HepG2 (cell line): ENCODE measurements around the gene ZMYM3. TPM values are rescaled to one million over a fixed set of nuclear protein-coding genes. Genes with fewer than 3 reads are reported as not detected.

Source experiments
- BORCS8-MEF2B ChIP-seq: sonication (generic); formaldehyde crosslinking; IDR thresholded peaks from 2 replicates; pipeline ENCODE4 v1.8.0; 2022; ENCODE audit warnings: mild to moderate bottlenecking, missing genetic modification reagents
- CHD4 ChIP-seq: fragments of 200-600 bp; sonication (generic); IDR thresholded peaks from 2 replicates; pipeline ENCODE4 v1.7.0; 2017; ENCODE audit warnings: mild to moderate bottlenecking, low read length, borderline replicate concordance
- ELF3 ChIP-seq: IDR thresholded peaks from 2 replicates; pipeline ENCODE4 v1.6.1; 2016; ENCODE audit warnings: missing genetic modification reagents, missing compliant biosample characterization
- ETV5 ChIP-seq: IDR thresholded peaks from 2 replicates; pipeline ENCODE4 v1.6.1; 2018; ENCODE audit warnings: missing biosample characterization, missing genetic modification reagents, inconsistent platforms, borderline replicate concordance
- JUN ChIP-seq: sonication (generic); formaldehyde crosslinking; IDR thresholded peaks from 2 replicates; pipeline ENCODE4 v1.4.0; 2020; ENCODE audit warnings: mild to moderate bottlenecking, missing genetic modification reagents
- JUND ChIP-seq: sonication (generic); formaldehyde crosslinking; IDR thresholded peaks from 2 replicates; pipeline ENCODE4 v1.8.0; 2022; ENCODE audit warnings: mild to moderate bottlenecking, missing genetic modification reagents
- KLF11 ChIP-seq: IDR thresholded peaks from 2 replicates; pipeline ENCODE4 v1.6.1; 2016; ENCODE audit warnings: missing compliant biosample characterization
- KMT2A ChIP-seq: sonication (generic); formaldehyde crosslinking; IDR thresholded peaks from 2 replicates; pipeline ENCODE4 v1.4.0; 2020; ENCODE audit warnings: missing genetic modification reagents
- NFATC3 ChIP-seq: sonication (generic); formaldehyde crosslinking; IDR thresholded peaks from 2 replicates; pipeline ENCODE4 v1.5.1; 2020; ENCODE audit warnings: mild to moderate bottlenecking, missing genetic modification reagents
- NPAS2 ChIP-seq: sonication (generic); formaldehyde crosslinking; IDR thresholded peaks from 2 replicates; pipeline ENCODE4 v1.8.0; 2022; ENCODE audit warnings: mild to moderate bottlenecking, missing genetic modification reagents, borderline replicate concordance
- PHF20 ChIP-seq: sonication (generic); formaldehyde crosslinking; IDR thresholded peaks from 2 replicates; pipeline ENCODE4 v1.5.0; 2020; ENCODE audit warnings: mild to moderate bottlenecking, missing genetic modification reagents
- SMARCE1 ChIP-seq: fragments of 450-650 bp; IDR thresholded peaks from 2 replicates; pipeline ENCODE4 v1.6.1; 2017; ENCODE audit warnings: borderline replicate concordance
- SOX13 ChIP-seq, 3 experiments: fragments of 450-650 bp in 1 of 3; sonication (generic) in 1 of 3; formaldehyde crosslinking in 1 of 3; IDR thresholded peaks in 2 of 3; conservative IDR thresholded peaks in 1 of 3; 2 replicates each; pipeline versions ENCODE4 v1.5.0 to v1.6.1; 2016 to 2020; ENCODE audit warnings: antibody characterized with exemption in 1 of 3, mild to moderate bottlenecking in 1 of 3, missing compliant biosample characterization in 1 of 3, missing genetic modification reagents in 1 of 3, moderate library complexity in 1 of 3
- ZFP62 ChIP-seq: sonication (generic); formaldehyde crosslinking; IDR thresholded peaks from 2 replicates; pipeline ENCODE4 v1.4.0; 2020; ENCODE audit warnings: missing genetic modification reagents
- ZKSCAN5 ChIP-seq: sonication (generic); formaldehyde crosslinking; IDR thresholded peaks from 2 replicates; pipeline ENCODE4 v1.5.1; 2020; ENCODE audit warnings: mild to moderate bottlenecking, missing genetic modification reagents
- ZNF530 ChIP-seq: sonication (generic); formaldehyde crosslinking; IDR thresholded peaks from 2 replicates; pipeline ENCODE4 v1.5.0; 2020; ENCODE audit warnings: low read depth, mild to moderate bottlenecking, missing genetic modification reagents
- ZNF607 ChIP-seq: sonication (generic); formaldehyde crosslinking; IDR thresholded peaks from 2 replicates; pipeline ENCODE4 v1.5.1; 2020; ENCODE audit warnings: missing genetic modification reagents, mild to moderate bottlenecking, borderline replicate concordance
- ZNF709 ChIP-seq: sonication (generic); formaldehyde crosslinking; IDR thresholded peaks from 2 replicates; pipeline ENCODE4 v1.5.0; 2020; ENCODE audit warnings: mild to moderate bottlenecking, missing genetic modification reagents
- ZNF772 ChIP-seq: sonication (generic); formaldehyde crosslinking; IDR thresholded peaks from 2 replicates; pipeline ENCODE4 v1.5.0; 2020; ENCODE audit warnings: mild to moderate bottlenecking, missing genetic modification reagents
- ZNF773 ChIP-seq: sonication (generic); formaldehyde crosslinking; IDR thresholded peaks from 2 replicates; pipeline ENCODE4 v1.4.0; 2020; ENCODE audit warnings: missing genetic modification reagents, borderline replicate concordance
- ZNF790 ChIP-seq: sonication (generic); formaldehyde crosslinking; IDR thresholded peaks from 2 replicates; pipeline ENCODE4 v1.8.0; 2022; ENCODE audit warnings: missing genetic modification reagents, mild to moderate bottlenecking, borderline replicate concordance
- ZSCAN21 ChIP-seq: sonication (generic); formaldehyde crosslinking; IDR thresholded peaks from 2 replicates; pipeline ENCODE4 v1.8.0; 2022; ENCODE audit warnings: mild to moderate bottlenecking, missing genetic modification reagents, moderate library complexity, borderline replicate concordance
- polyA plus RNA-seq, 8 experiments: library from polyadenylated mRNA; depleted of rRNA in 3 of 8; stranded (reverse) in 7 of 8; unstranded in 1 of 8; fragments of >200 nt; fragmentation: Illumina TruSeq in 4 of 8; extraction: Trizol in 4 of 8; gene quantifications; 2 replicates each; pipeline versions ENCODE4 v1.2.1 to v1.2.3, GENCODE V29; 2011 to 2016; ENCODE audit warnings: low read depth in 4 of 8, missing spikeins in 1 of 8, mixed read lengths in 1 of 8; ENCODE audit not compliant: insufficient read depth in 1 of 8
- total RNA-seq, 5 experiments: library from RNA; depleted of rRNA; stranded (reverse); fragments of >200 nt; fragmentation: Illumina TruSeq; extraction: Trizol; gene quantifications; 2 replicates each; pipeline ENCODE4 v1.2.3, GENCODE V29; 2016; ENCODE audit warnings: low read depth in 1 of 5
- TF ChIP-seq, protein P1 (sequence below): sonication (generic); formaldehyde crosslinking; IDR thresholded peaks from 2 replicates; pipeline ENCODE4 v1.9.0; 2021; ENCODE audit warnings: missing genetic modification reagents, borderline replicate concordance
- TF ChIP-seq, protein P2 (sequence below): sonication (generic); formaldehyde crosslinking; IDR thresholded peaks from 2 replicates; pipeline ENCODE4 v1.4.0; 2020; ENCODE audit warnings: low read depth, mild to moderate bottlenecking, missing genetic modification reagents
- TF ChIP-seq, protein P3 (sequence below): sonication (generic); formaldehyde crosslinking; IDR thresholded peaks from 2 replicates; pipeline ENCODE4 v1.5.1; 2020; ENCODE audit warnings: missing genetic modification reagents, mild to moderate bottlenecking, borderline replicate concordance
- TF ChIP-seq, protein P4 (sequence below): sonication (generic); formaldehyde crosslinking; IDR thresholded peaks from 2 replicates; pipeline ENCODE4 v1.5.0; 2020; ENCODE audit warnings: missing genetic modification reagents

Gene ZMYM3
- total and polyA plus RNA-seq, 2 of the 13 experiments (the other 11 are each of a cell fraction or from before 2014, with no cell fraction given), result 26.4 to 35.4 TPM

DNA sequence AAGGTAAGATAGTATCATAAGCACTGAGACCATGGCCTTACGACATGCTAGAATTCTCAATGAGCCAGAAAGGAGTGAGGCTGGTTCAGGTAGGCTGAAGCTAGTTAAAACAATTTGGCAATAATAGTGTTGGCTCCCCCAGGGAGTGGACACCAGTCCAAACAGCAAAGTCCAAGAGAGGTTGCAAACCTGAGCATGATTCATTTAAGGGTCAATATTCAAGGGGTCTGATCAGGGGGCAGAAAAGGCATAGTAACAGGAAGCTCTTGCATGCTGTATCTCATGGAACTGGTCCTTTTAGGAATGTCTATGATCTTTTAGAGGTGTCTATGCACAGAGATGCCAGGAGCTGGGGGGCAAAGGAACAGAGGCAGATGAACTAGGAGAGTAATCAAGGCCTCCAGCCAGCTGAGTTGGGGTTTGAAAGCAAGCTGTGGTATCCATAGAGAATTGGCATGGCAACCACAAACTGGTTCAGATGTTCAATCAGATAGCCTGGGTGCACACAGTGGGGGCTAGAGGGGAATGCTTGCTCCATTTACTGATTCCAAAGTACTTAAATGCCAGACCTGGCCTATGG is 25.8 kb downstream of the ZMYM3 start (continued):
- TF ChIP-seq, protein P1, sequence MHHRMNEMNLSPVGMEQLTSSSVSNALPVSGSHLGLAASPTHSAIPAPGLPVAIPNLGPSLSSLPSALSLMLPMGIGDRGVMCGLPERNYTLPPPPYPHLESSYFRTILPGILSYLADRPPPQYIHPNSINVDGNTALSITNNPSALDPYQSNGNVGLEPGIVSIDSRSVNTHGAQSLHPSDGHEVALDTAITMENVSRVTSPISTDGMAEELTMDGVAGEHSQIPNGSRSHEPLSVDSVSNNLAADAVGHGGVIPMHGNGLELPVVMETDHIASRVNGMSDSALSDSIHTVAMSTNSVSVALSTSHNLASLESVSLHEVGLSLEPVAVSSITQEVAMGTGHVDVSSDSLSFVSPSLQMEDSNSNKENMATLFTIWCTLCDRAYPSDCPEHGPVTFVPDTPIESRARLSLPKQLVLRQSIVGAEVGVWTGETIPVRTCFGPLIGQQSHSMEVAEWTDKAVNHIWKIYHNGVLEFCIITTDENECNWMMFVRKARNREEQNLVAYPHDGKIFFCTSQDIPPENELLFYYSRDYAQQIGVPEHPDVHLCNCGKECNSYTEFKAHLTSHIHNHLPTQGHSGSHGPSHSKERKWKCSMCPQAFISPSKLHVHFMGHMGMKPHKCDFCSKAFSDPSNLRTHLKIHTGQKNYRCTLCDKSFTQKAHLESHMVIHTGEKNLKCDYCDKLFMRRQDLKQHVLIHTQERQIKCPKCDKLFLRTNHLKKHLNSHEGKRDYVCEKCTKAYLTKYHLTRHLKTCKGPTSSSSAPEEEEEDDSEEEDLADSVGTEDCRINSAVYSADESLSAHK (CRISPR knock-in tag), result no peak
- TF ChIP-seq KLF11 (CRISPR knock-in tag) (no peak), ZNF709 (CRISPR knock-in tag) (no peak), ZNF773 (no peak), PHF20 (CRISPR knock-in tag) (no peak), ZNF530 (CRISPR knock-in tag) (no peak), ETV5 (peak; percentile 70; the same call in 1 of the 2 replicates), JUND (CRISPR knock-in tag) (peak; percentile 91), ZNF607 (CRISPR knock-in tag) (no peak), NPAS2 (CRISPR knock-in tag) (no peak), ZKSCAN5 (CRISPR knock-in tag) (peak; percentile 36; the same call in 1 of the 2 replicates), ZNF790 (CRISPR knock-in tag) (no peak), ZSCAN21 (CRISPR knock-in tag) (no peak), JUN (no peak), SMARCE1 (no peak), NFATC3 (no peak), ZFP62 (CRISPR knock-in tag) (no peak), KMT2A (CRISPR knock-in tag) (no peak), ELF3 (CRISPR knock-in tag) (peak; percentile 75), BORCS8-MEF2B (CRISPR knock-in tag) (no peak), ZNF772 (CRISPR knock-in tag) (no peak), SOX13 (IDR thresholded peaks at IDR 0.05) (peak; percentile 29; the same call in 1 of the 2 replicates), SOX13 (CRISPR knock-in tag; conservative IDR thresholded peaks at IDR 0.05 in 1 of 2, IDR thresholded peaks at IDR 0.05 in 1 of 2) (peak in 1 of 2 experiments; percentile 51; a peak in 1 of 4 replicates), CHD4 (no peak; the same call in 1 of the 2 replicates)
- TF ChIP-seq, protein P2, sequence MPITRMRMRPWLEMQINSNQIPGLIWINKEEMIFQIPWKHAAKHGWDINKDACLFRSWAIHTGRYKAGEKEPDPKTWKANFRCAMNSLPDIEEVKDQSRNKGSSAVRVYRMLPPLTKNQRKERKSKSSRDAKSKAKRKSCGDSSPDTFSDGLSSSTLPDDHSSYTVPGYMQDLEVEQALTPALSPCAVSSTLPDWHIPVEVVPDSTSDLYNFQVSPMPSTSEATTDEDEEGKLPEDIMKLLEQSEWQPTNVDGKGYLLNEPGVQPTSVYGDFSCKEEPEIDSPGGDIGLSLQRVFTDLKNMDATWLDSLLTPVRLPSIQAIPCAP (CRISPR knock-in tag), result no peak
- TF ChIP-seq, protein P3, sequence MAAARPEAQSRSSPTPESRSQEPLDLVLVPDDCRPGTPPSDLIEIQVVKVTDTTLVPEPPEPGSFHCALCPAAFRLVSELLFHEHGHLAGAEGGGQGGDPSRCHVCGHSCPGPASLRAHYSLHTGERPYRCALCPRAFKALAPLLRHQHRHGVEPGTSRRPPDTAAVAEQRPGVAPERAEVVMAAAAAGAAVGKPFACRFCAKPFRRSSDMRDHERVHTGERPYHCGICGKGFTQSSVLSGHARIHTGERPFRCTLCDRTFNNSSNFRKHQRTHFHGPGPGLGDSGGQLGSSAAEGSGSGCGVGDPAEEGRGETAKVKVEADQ, result no peak
- TF ChIP-seq, protein P4, sequence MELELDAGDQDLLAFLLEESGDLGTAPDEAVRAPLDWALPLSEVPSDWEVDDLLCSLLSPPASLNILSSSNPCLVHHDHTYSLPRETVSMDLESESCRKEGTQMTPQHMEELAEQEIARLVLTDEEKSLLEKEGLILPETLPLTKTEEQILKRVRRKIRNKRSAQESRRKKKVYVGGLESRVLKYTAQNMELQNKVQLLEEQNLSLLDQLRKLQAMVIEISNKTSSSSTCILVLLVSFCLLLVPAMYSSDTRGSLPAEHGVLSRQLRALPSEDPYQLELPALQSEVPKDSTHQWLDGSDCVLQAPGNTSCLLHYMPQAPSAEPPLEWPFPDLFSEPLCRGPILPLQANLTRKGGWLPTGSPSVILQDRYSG (CRISPR knock-in tag), result no peak
